GM18505 (cell line): ENCODE measurements around the gene OR2M3.

Source experiments
- ATAC-seq: cut with Tn5 transposase; IDR thresholded peaks from one replicate; pipeline ENCODE4 v1.9.1; 2021; ENCODE audit not compliant: unreplicated experiment
- POLR2A ChIP-seq: IDR thresholded peaks from 4 replicates; pipeline ENCODE4 v1.6.1; 2011; ENCODE audit warnings: borderline replicate concordance; ENCODE audit not compliant: insufficient read depth, insufficient read length; ENCODE audit errors: extremely low read depth

Gene OR2M3, protein sequence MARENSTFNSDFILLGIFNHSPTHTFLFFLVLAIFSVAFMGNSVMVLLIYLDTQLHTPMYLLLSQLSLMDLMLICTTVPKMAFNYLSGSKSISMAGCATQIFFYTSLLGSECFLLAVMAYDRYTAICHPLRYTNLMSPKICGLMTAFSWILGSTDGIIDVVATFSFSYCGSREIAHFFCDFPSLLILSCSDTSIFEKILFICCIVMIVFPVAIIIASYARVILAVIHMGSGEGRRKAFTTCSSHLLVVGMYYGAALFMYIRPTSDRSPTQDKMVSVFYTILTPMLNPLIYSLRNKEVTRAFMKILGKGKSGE

DNA sequence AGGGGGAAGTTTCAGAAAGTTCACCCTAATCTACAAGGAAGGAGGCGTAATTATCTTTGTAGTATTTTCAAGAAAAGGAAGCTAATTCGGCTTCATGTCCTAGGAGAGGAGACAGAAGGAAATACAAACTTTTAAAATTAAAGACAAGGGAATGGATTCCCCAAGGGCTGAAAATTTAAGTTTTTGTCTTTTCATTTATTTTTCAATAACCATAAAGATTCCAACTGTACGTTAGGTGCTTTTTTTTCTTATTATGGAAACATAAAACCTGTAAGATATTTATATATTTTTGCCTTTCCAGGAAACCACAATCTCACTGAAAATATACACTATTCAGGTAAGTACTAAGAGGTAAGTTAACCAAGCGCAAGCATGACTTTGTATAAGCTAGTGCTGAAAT is at the start of gene OR2M3:
TSS of gene OR2M3 (plus strand) at position 301 of the 400 bp plus-strand sequence. CDS start 5,803 bp downstream, outside the sequence.
- no peak for TF ChIP-seq POLR2A
- ATAC-seq: no peak

DNA sequence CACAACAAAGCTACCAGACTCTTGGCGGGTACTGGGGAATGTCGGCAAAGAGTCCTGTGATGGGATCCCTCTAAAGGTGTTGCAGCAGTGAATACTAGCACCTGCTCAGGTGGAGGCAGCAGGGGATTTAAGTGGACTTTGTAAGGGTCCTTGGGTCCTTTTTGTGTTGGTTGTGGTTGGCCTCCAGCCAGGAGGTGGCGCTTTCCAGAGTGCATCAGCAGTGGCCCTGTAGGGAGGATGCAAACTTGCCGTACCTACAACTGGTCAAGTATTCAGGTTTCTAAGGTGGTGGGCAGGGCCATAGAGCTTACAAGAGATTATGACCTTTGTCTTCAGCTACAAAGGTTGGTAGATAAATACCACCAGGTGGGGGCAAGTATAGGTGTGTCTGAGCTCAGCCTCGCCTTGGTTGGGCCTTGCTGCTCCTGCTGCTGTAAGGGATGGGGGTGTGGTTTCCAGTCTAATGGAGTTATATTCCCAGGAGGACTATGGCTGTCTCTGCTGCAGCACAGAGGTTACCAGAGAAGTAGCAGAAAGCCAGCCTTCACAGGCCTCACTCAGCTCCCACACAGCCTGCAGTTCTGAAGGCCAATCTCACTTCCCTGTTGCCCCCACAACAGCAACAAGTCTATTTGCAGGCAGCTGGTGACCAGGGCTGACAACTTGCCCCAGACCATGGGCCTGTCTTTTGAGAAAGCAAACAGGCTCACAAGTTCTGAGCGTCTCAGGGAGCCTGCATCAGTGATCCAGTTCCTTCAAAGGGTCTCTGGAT is 44.8 kb upstream of the OR2M3 start:
- ATAC-seq: no peak

DNA sequence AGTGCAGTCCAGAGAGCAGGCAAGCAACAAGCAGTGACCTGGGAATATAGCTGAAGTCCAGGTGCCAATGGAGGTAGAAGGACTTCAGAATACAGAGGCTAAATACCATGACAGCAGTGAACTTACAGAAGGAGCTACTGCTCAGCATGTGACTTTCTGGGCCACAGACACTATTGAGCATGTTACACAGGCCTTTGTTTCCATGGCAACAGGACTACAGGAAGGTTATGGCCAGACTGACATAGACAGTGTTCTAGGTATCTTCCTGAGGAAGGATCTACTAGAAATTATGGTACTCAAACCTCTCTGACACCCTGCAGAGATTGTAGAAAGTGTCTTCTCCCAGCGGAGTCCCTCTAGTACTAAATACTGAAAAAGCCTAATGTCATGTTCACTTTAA is 41.1 kb upstream of the OR2M3 start:
- TF ChIP-seq POLR2A: no peak
- no peak for ATAC-seq

More for the DNA sequence above, 44.8 kb upstream of the OR2M3 start:
- TF ChIP-seq POLR2A: no peak

DNA sequence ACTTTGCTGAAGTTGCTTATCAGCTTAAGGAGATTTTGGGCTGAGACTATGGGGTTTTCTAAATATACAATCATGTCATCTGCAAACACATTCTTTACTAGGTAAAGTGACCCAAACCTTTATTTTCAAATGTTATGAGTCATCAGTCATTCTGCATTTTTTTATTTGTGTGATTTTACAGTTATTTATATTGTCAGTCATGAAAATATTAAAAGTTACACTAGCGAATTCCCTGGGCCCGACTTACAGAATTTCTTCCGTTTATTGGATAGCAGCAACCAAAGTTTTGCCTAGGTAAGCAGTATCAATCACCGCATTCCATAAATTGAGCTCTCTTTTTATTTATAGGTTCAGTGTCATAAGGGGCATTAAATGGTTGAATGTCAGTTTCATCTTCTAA is 38.3 kb upstream of the OR2M3 start:
- ATAC-seq: no peak
- no peak for TF ChIP-seq POLR2A

DNA sequence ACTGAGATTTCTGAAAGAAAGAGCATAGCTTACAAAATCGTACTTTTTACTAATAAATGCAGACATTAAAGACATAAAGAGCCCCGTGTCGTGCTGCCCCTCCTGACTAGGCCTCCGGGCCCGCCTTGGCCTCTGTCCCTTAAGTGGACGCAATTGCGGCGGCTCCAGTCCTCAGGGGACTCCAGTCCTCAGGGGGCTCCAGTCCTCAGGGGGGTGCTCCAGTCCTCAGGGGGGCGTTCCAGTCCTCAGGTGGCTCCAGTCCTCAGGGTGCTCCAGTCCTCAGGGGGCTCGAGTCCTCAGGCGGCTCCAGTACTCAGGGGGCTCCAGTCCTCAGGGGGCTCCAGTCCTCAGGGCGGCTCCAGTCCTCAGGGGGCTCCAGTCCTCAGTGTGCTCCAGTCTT is 33.0 kb upstream of the OR2M3 start:
- no peak for ATAC-seq
- no peak for TF ChIP-seq POLR2A

DNA sequence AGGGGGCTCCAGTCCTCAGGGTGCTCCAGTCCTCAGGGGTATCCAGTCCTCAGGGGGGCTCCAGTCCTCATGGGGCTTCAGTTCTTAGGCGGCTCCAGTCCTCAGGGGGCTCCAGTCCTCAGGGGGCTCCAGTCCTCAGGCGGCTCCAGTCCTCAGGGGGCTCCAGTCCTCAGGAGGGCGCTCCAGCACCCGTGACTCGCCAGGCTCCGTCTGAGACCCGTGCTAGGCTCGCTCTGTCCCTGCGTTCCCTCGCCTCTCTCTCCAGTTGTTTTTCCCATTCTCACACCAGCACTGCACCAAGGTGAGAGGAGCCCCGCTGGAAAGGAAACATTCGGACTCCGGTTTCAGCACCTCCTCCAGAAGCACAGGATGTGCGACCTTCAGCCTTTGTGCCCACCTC is 31.9 kb upstream of the OR2M3 start:
- no peak for TF ChIP-seq POLR2A
- no peak for ATAC-seq

DNA sequence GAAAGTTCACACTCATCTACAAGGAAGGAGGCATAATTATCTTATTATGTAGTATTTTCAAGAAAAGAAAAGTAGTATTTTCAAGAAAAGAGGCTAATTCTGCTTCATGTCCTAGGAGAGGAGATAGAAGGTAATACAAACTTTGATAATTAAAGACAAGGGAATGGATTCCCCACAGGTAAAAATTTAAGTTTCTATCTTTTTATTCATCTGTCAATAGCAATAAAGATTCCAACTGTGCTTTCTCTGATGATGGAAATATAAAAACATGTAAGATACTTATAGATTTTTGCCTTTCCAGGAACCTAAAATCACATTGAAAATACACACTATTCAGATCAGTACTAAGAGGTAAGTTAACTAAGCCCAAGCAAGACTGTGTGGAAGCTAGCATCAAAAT is 22.5 kb upstream of the OR2M3 start, which contains the start of gene OR2M2:
TSS of gene OR2M2 (plus strand) at position 301 of the 400 bp plus-strand sequence. CDS start 5,165 bp downstream, outside the sequence.
- no peak for TF ChIP-seq POLR2A
- ATAC-seq: no peak

DNA sequence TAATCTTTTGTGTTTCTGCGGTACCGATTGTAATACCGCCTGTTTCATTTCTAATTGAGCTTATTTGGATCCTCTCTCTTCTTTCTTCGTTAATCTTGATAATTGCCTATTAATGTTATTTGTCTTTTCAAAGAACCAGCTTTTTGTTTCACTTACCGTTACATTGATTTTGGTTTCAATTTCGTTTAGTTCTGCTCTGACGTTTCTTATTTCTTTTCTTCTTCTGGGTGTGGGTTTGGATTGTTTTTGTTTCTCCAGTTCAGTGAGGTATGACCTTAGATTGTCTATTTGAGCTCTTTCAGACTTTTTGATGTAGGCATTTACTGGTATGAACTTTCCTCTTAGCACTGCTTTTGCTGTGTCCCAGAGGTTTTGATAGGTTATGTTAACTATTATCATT is 13.1 kb upstream of the OR2M3 start:
- ATAC-seq: no peak
- no peak for TF ChIP-seq POLR2A

DNA sequence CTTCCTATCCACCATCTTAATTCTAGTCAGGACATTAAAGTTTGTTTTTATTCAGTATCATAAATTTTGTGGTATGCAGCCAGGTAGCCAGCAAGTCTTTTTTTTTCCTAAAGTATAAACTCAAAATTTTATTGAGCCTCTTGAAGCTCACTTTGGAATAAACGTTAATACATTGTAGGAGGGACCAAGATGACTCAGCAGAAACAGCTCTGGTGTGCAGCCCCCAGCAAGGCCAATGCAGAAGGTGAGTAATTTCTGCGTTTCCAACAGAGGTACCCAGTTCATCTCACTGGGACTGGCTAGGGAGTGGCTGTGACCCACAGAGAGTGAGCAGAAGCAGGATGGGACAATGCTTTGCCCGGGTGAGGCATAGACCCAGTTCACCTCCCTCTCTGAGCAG is 9.7 kb upstream of the OR2M3 start:
- TF ChIP-seq POLR2A: no peak
- ATAC-seq: no peak

DNA sequence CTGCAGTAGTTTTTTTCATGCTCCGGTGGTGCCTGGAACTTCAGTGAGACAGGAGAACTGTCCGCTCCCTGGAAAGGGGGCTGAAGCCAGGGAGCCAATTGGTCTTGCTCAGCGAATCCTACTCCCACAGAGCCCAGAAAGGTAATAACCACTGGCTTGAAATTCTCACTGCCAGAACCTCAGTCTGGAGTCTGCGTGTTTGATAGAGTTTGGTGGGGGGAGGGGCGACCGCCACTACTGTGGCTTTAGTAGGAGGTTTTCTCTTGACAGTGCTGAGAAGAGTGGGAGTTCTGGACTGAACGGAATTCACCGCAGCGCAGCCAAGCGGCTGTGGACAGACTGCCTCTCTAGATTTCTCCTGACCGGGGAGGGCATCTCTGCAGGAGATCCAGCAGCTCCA is 8.0 kb upstream of the OR2M3 start:
- ATAC-seq: no peak
- no peak for TF ChIP-seq POLR2A

DNA sequence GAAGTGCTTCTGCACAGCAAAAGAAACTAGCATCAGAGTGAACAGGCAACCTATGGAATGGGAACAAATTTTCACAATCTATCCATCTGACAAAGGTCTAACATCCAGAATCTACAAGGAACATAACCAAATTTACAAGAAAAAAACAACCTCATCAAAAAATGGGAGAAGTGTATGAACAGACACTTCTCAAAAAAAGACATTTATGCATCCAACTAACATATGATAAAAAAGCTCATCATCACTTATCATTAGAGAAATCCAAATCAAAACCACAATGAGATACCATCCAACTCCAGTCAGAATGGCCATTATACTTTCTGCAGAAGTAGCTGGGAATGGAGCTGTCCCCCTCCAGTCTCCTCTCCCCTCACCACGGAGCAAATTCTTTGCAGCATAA is 2.9 kb upstream of the OR2M3 start:
- TF ChIP-seq POLR2A: no peak
- ATAC-seq: no peak

DNA sequence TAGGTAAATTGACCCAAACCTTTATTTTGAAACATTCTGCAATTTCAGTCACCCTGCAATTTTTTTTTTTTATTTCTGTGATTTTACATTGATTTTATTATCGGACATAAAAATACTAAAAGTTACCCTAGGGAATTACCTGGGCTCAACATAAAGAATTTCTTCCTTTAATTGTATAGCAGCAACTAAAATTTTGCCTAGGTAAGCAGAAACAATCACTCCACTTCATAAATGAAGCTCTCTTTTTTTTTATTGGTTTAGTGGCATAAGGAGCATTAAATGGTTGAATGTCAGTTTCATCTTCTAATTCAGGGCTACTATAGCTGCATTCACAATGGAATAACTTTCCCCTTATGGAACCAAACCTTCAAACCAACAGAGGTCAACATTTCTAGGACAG is 18.8 kb downstream of the OR2M3 start:
- no peak for ATAC-seq
- TF ChIP-seq POLR2A: no peak

DNA sequence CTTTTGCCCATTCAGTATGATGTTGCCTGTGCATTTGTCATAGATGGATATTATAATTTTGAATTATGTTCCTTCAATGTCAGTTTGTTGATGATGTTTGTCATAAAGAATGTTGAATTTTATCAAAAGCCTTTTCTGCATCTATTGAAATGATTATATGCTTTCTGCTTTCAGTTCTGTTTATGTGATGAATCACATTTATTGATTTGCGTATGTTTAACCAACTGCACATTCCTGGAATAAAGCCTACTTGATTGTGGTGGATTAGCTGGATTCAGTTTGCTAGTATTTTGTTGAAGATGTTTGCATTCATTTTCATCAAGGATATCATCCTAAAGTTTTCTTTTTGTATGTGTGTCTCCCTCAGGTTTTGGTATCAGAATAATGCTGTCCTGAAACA is 28.5 kb downstream of the OR2M3 start:
- ATAC-seq: no peak

DNA sequence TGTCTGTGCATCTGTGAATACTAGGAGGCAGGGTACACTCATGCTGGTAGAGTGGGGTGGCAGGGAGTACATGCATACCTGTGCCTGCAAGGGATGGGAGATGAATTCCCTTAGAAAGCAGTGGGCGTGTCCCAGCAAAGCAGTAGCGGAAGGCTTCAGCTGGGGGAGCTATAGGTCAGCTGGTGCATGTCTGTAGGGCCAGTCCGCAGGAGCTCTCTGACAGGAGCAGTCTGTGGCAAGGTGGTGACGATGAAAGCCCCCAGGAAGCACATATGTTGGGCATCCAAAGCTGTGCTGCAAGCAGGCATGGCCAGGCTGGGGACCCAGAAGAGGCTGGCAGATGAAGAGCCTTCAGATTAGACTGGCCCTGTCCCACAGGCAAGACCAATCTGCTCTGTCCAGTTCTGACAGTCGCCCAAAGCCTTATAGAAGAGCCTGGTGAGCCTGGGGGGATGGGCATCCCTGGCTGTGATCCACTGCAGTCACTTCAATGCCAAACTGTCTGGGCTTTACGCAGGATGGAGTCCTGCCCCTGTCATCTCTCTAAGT is 32.4 kb downstream of the OR2M3 start:
- ATAC-seq: no peak
- no peak for TF ChIP-seq POLR2A

More for the DNA sequence above, 28.5 kb downstream of the OR2M3 start:
- no peak for TF ChIP-seq POLR2A
